ENCODE results near the gene MLLT6.

DNA sequence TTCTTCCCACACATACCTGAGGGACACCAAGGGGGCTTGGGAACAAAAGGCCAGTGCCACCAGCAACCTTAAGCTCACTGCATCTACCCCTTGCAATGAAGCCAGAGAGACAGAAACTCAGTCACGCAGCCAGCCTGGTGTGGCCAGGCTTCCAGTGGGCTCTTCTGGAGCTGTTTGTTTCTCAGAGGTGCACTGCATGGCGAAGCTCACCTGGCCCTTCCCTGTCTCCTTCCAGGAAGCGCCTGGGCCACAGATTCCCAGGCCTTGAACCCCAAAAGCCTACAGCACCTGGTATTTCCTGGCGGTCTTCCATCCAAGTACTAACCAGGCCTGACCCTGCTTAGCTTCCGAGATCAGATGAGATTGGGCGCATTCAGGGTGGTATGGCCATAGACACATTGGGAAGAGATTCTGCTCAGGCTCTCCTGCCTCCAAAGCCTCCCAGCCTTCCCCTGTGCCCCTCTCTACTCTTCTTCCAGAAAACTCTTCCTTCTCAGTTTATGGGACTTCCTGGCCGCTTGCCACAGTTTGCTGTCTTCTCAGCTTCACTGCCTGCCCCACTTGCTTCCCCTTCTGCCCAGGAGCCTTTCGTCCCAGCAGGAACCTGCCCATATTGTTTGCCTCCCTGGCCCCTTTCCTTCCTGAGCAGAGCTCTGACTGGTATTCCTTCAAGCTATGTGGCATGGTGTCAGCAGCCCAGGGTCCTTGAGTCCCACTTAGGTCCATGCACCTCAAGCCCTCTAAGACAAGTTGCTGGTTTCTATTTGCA lies 26.6 kb downstream of the MLLT6 start:
- TF ChIP-seq SP1 (IDR thresholded peaks at IDR 0.05) (no peak), TARDBP (IDR thresholded peaks at IDR 0.05) (no peak), FOXM1 (IDR thresholded peaks at IDR 0.05; ENCODE audit: borderline replicate concordance) (no peak), FOXK2 (IDR thresholded peaks at IDR 0.05) (no peak), BHLHE40 (IDR thresholded peaks at IDR 0.05; ENCODE audit: borderline replicate concordance) (no peak)

Data from HEK293T (cell line).